ENCODE data around the gene AIG1. TPM values are rescaled to one million over a fixed set of nuclear protein-coding genes. Genes with fewer than 3 reads are reported as not detected.

The AIG1 gene
- total RNA-seq, 4 donors from 2014 or later, result 40.7 to 56.4 (median 43.6) TPM

GRCh38 chr6:143374014-143374413, 313.3 kb downstream of the AIG1 start:
- no peak for TF ChIP-seq CTCF (IDR thresholded peaks at IDR 0.05; ENCODE audit: low read depth)

- TF ChIP-seq CTCF (IDR thresholded peaks at IDR 0.05; ENCODE audit: low read depth), result no peak
These were observed 314.4 kb downstream of the AIG1 start for GRCh38 chr6:143375022-143375585.

- no peak for TF ChIP-seq CTCF (IDR thresholded peaks at IDR 0.05; ENCODE audit: low read depth)
These were observed 315.7 kb downstream of the AIG1 start for GRCh38 chr6:143376375-143376774.

- TF ChIP-seq CTCF (IDR thresholded peaks at IDR 0.05; ENCODE audit: low read depth), result no peak
These were observed 316.2 kb downstream of the AIG1 start for GRCh38 chr6:143376861-143377260.

- no peak for TF ChIP-seq CTCF (IDR thresholded peaks at IDR 0.05; ENCODE audit: low read depth)
These were observed 324.9 kb downstream of the AIG1 start for GRCh38 chr6:143385636-143386035.

- TF ChIP-seq CTCF (IDR thresholded peaks at IDR 0.05; ENCODE audit: low read depth), result no peak
These were observed 329.6 kb downstream of the AIG1 start for GRCh38 chr6:143390278-143390677.

Other genes with a start within 250 kb of the AIG1 start
- 10 to 100 TPM; 17.5 to 21.8 (median 20.6) TPM for gene HIVEP2, start 115.7 kb upstream of the AIG1 start, total RNA-seq